ENCODE results near the gene PCDHA8. TPM values are rescaled to one million over a fixed set of nuclear protein-coding genes. Genes with fewer than 3 reads are reported as not detected.
"Not testable (repeated sequence)": the region's sequence is repeated elsewhere in the genome, so short reads cannot be mapped to it uniquely, and the experiment has no call there.

Gene PCDHA8
- total RNA-seq, 1 donor from 2014 or later, result not detected

DNA sequence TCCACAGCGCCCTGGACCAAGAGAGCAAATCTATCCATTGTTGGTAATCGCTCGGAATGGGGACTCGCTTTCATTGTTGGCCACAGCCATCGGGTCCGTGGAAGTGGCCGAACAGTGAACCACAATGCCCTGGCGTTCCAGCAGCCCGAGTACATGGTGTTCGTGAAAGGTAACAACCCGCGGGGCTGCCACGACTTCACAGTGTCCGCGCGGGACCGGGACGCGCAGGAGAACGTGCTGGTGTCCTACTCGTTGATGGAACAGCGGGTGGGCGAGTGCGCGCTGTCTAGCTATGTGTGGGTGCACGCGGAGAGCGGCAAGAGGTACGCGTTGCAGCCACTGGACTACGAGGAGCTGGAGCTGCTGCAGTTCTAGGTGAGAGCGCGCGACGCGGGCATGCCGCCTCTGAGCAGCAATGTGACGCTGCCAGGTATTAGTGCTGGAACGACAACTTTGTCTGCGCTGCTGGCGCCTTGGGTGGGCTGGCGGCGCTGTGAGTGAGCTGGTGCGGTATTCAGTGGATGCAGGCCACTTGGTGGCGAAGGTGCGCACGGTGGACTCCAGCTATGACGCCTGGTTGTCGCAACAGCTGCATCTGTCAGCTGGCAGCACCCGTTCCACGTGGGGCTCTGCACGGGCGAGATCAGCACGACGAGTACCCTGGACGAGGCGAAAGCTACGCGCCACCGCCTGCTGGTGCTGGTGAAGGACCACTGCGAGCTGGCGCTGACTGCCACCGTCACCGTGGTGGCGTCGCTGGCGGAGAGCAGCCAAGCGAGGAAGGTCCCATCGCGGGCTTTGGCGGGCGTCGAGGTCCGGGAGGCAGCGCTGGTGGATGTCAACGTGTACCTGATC, 21.7 kb downstream of the PCDHA8 start:
- ATAC-seq (no peak), DNase-seq (no peak)
- intact Hi-C loops (cut with micrococcal nuclease), result no loop called here

GRCh38 chr5:140868721-140869554, 28.0 kb downstream of the PCDHA8 start, which contains the start of gene PCDHA11:
PCDHA11 (plus strand) TSS chr5:140868957; CDS start chr5:140869104, 147 bp downstream.
- ATAC-seq (no peak), DNase-seq (no peak)
- intact Hi-C loops (cut with micrococcal nuclease), result no loop called here

DNA sequence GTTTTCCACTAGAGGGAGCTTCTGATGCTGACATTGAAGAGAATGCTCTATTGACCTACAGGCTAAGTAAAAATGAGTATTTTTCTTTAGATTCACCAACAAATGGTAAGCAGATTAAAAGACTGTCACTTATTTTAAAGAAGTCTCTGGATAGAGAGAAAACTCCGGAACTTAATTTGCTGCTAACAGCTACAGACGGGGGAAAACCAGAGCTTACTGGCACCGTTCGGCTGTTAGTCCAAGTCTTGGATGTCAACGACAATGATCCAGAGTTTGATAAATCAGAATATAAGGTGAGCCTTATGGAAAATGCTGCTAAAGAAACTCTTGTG, 28.5 kb downstream of the PCDHA8 start:
- intact Hi-C loops (cut with micrococcal nuclease), result no loop called here
- DNase-seq (no peak), ATAC-seq (no peak)

DNA sequence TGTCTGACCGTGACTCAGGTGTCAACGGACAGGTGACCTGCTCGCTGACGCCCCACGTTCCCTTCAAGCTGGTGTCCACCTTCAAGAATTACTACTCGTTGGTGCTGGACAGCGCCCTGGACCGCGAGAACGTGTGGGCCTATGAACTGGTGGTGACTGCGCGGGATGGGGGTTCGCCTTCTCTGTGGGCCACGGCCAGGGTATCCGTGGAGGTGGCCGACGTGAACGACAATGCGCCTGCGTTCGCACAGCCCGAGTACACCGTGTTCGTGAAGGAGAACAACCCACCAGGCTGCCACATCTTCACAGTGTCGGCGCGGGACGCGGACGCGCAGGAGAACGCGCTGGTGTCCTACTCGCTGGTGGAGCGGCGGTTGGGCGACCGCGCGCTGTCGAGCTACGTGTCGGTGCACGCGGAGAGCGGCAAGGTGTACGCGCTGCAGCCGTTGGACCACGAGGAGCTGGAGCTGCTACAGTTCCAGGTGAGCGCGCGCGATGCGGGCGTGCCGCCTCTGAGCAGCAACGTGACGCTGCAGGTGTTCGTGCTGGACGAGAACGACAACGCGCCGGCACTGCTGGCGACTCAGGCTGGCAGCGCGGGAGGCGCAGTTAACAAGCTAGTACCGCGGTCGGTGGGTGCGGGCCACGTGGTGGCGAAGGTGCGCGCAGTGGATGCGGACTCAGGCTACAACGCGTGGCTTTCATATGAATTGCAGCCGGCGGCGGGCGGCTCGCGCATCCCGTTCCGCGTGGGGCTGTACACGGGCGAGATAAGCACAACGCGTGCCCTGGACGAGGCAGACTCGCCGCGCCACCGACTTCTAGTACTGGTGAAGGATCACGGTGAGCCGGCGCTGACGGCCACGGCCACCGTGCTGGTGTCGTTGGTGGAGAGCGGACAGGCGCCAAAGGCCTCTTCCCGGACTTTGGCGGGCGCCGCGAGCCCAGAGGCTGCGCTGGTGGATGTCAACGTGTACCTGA, 29.5 kb downstream of the PCDHA8 start:
- ATAC-seq, result no peak
- intact Hi-C loops (cut with micrococcal nuclease), result no loop called here
- no peak for DNase-seq

DNA sequence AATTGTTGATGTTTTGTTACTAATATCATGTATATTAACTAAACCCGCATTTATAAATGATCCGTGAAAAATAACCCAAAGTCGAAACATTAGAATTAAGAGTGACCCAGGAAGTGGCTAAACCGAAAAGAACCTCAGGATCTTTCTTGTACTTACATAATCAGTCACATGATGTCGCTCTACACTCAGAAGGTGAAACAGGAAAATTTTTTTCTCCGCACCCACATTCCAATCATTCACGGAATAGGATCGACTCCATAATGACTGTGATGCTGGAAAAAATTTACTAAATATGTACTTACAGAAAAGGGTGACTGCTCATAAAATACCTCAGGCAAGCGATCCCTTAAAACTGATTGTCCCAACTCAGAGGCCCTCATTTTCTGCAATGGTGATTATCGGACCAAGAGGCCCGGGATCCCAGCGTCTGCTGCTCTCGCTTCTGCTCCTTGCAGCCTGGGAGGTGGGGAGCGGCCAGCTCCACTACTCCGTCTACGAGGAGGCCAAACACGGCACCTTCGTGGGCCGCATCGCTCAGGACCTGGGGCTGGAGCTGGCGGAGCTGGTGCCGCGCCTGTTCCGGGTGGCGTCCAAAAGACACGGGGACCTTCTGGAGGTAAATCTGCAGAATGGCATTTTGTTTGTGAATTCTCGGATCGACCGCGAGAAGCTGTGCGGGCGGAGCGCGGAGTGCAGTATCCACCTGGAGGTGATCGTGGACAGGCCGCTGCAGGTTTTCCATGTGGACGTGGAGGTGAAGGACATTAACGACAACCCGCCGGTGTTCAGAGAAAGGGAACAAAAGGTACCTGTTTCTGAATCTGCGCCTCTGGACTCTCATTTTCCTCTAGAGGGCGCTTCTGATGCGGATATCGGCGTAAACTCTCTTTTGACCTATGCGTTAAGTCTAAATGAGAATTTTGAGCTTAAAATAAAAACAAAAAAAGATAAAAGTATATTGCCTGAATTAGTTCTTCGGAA, 34.4 kb downstream of the PCDHA8 start, which contains the start of gene PCDHA12:
PCDHA12 (plus strand) TSS at position 224 of the 981 bp plus-strand sequence; CDS start at position 389, 165 bp downstream.
- DNase-seq (no peak), ATAC-seq (no peak)
- intact Hi-C loops (cut with micrococcal nuclease), result no loop called here

DNA sequence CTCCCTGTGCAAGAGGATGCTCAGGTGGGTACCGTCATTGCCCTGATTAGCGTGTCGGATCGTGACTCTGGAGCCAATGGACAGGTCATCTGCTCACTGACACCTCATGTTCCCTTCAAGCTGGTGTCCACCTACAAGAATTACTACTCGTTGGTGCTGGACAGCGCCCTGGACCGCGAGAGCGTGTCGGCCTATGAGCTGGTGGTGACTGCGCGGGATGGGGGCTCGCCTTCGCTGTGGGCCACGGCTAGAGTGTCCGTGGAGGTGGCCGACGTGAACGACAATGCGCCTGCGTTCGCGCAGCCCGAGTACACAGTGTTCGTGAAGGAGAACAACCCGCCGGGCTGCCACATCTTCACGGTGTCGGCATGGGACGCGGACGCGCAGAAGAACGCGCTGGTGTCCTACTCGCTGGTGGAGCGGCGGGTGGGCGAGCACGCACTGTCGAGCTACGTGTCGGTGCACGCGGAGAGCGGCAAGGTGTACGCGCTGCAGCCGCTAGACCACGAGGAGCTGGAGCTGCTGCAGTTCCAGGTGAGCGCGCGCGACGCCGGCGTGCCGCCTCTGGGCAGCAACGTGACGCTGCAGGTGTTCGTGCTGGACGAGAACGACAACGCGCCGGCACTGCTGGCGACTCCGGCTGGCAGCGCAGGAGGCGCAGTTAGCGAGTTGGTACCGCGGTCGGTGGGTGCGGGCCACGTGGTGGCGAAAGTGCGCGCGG, 35.7 kb downstream of the PCDHA8 start:
- intact Hi-C loops (cut with micrococcal nuclease); ATAC-seq; DNase-seq: not testable (repeated sequence)

- DNase-seq (no peak), ATAC-seq (no peak)
- intact Hi-C loops (cut with micrococcal nuclease), result no loop called here
Observed at GRCh38 chr5:140877262-140877581, 36.2 kb downstream of the PCDHA8 start.

- DNase-seq, result no peak
- intact Hi-C loops (cut with micrococcal nuclease), result no loop called here
- no peak for ATAC-seq
Observed at GRCh38 chr5:140881889-140882590, 41.1 kb downstream of the PCDHA8 start, which contains the start of gene PCDHA13. PCDHA13 (plus strand) TSS chr5:140882124; CDS start chr5:140882269, 145 bp downstream.

GRCh38 chr5:140882591-140882899, 41.6 kb downstream of the PCDHA8 start:
- ATAC-seq (no peak), DNase-seq (no peak)
- intact Hi-C loops (cut with micrococcal nuclease), result no loop called here

DNA sequence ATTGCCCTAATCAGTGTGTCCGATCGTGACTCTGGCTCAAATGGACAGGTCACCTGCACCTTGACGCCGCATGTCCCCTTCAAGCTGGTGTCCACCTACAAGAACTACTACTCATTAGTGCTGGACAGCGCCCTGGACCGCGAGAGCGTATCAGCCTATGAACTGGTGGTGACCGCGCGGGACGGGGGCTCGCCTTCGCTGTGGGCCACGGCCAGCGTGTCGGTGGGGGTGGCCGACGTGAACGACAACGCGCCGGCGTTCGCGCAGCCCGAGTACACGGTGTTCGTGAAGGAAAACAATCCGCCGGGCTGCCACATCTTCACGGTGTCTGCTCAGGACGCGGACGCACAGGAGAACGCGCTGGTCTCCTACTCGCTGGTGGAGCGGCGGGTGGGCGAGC, 42.4 kb downstream of the PCDHA8 start:
- intact Hi-C loops (cut with micrococcal nuclease), result no loop called here
- DNase-seq (no peak), ATAC-seq (no peak)

DNA sequence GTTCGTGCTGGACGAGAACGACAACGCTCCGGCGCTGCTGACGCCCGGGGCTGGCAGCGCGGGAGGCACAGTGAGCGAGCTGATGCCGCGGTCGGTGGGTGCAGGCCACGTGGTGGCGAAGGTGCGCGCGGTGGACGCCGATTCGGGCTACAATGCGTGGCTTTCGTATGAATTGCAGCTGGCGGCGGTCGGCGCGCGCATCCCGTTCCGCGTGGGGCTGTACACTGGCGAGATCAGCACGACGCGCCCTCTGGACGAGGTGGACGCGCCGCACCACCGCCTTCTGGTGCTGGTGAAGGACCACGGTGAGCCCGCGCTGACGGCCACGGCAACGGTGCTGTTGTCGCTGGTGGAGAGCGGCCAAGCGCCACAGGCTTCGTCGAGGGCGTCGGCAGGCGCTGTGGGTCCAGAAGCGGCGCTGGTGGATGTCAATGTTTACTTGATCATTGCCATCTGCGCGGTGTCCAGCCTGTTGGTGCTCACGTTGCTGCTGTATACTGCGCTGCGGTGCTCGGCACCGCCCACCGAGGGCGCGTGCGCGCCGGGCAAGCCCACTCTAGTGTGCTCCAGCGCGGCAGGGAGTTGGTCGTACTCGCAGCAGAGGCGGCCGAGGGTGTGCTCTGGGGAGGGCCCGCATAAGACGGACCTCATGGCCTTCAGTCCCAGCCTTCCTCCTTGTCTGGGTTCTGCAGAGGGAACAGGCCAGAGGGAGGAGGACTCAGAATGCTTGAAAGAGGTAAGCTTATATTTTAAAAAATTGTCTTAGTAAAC, 43.1 kb downstream of the PCDHA8 start:
- ATAC-seq (no peak), DNase-seq (no peak)
- intact Hi-C loops (cut with micrococcal nuclease), result no loop called here

Other genes starting within 250 kb of the PCDHA8 start
- 31.0 TPM for gene CD14, start 208.0 kb upstream of the PCDHA8 start, total RNA-seq
- gene TMCO6, start 201.7 kb upstream of the PCDHA8 start, total RNA-seq, result 3.2 TPM
- gene NDUFA2, start 193.6 kb upstream of the PCDHA8 start, total RNA-seq, result 161 TPM
- gene IK, start 193.4 kb upstream of the PCDHA8 start, total RNA-seq, result 73.7 TPM
- gene WDR55, start 176.3 kb upstream of the PCDHA8 start, total RNA-seq, result 12.1 TPM
- gene DND1, start 167.6 kb upstream of the PCDHA8 start, total RNA-seq, result 0.67 TPM
- gene HARS1, start 149.8 kb upstream of the PCDHA8 start, total RNA-seq, result 36.7 TPM
- gene HARS2, start 149.7 kb upstream of the PCDHA8 start, total RNA-seq, result 27.9 TPM
- gene ZMAT2, start 140.7 kb upstream of the PCDHA8 start, total RNA-seq, result 31.4 TPM
- not detected for gene PCDHA1, start 55.0 kb upstream of the PCDHA8 start, total RNA-seq
- not detected for gene PCDHA2, start 46.3 kb upstream of the PCDHA8 start, total RNA-seq
- gene PCDHA3, start 40.1 kb upstream of the PCDHA8 start, total RNA-seq, result 0.07 TPM
- 0.10 TPM for gene PCDHA4, start 34.1 kb upstream of the PCDHA8 start, total RNA-seq
- gene PCDHA5, start 19.6 kb upstream of the PCDHA8 start, total RNA-seq, result not detected
- gene PCDHA6, start 13.2 kb upstream of the PCDHA8 start, total RNA-seq, result not detected
- 0.12 TPM for gene PCDHA7, start 6.9 kb upstream of the PCDHA8 start, total RNA-seq
- gene PCDHA9, start 7.2 kb downstream of the PCDHA8 start, total RNA-seq, result not detected
- 0.15 TPM for gene PCDHA10, start 14.7 kb downstream of the PCDHA8 start, total RNA-seq
- gene PCDHA11, start 27.8 kb downstream of the PCDHA8 start, total RNA-seq, result not detected
- gene PCDHA12, start 34.1 kb downstream of the PCDHA8 start, total RNA-seq, result not detected
- 0.10 TPM for gene PCDHA13, start 40.9 kb downstream of the PCDHA8 start, total RNA-seq
- gene PCDHAC1, start 85.1 kb downstream of the PCDHA8 start, total RNA-seq, result 0.10 TPM
- gene PCDHAC2, start 125.3 kb downstream of the PCDHA8 start, total RNA-seq, result 0.10 TPM
- not detected for gene PCDHB1, start 210.2 kb downstream of the PCDHA8 start, total RNA-seq